Astrocyte (in vitro differentiated cells and primary cell): ENCODE measurements around the gene ADAMTS13. TPM values are rescaled to one million over a fixed set of nuclear protein-coding genes. Genes with fewer than 3 reads are reported as not detected.

Experiments
- DNase-seq: peaks from one replicate; pipeline ENCODE4 v3.0.0-alpha.2; 2010; ENCODE audit warnings: low read depth
- FAIRE-seq: peaks from 2 replicates; lab custom pipeline; 2011; peaks lifted over from hg19 to GRCh38; lab: Jason Lieb, UNC
- H2AFZ ChIP-seq: 2 replicates; pipeline ENCODE4 v1.6.0; 2012; ENCODE audit warnings: low read depth, low read length, inconsistent platforms
- H3K27ac ChIP-seq: 2 replicates; pipeline ENCODE4 v1.5.1; 2011; ENCODE audit warnings: low read depth, low read length, inconsistent platforms
- H3K27me3 ChIP-seq: 2 replicates; pipeline ENCODE4 v1.6.0; 2011; ENCODE audit warnings: low read length, inconsistent platforms; ENCODE audit not compliant: insufficient read depth
- H3K36me3 ChIP-seq: 2 replicates; pipeline ENCODE4 v1.5.1; 2011; ENCODE audit warnings: low read length, inconsistent platforms; ENCODE audit not compliant: insufficient read depth
- H3K4me1 ChIP-seq: 2 replicates; pipeline ENCODE4 v1.5.1; 2011; ENCODE audit warnings: low read length, inconsistent platforms; ENCODE audit not compliant: insufficient read depth
- H3K4me2 ChIP-seq: 2 replicates; pipeline ENCODE4 v1.6.0; 2012; ENCODE audit warnings: low read length, inconsistent platforms
- H3K4me3 ChIP-seq: 2 replicates; pipeline ENCODE4 v1.5.1; 2011; ENCODE audit warnings: low read depth, mild to moderate bottlenecking, low read length, inconsistent platforms; ENCODE audit not compliant: insufficient read depth
- H3K79me2 ChIP-seq: 2 replicates; pipeline ENCODE4 v1.6.0; 2012; ENCODE audit warnings: mild to moderate bottlenecking, low read length, inconsistent platforms; ENCODE audit not compliant: insufficient read depth
- H3K9ac ChIP-seq: 2 replicates; pipeline ENCODE4 v1.6.0; 2012; ENCODE audit warnings: mild to moderate bottlenecking, low read length, inconsistent platforms
- H3K9me3 ChIP-seq: 2 replicates; pipeline ENCODE4 v1.5.1; 2012; ENCODE audit warnings: low read depth, mild to moderate bottlenecking, low read length, inconsistent platforms; ENCODE audit not compliant: insufficient read depth
- H4K20me1 ChIP-seq: 2 replicates; pipeline ENCODE4 v1.6.0; 2012; ENCODE audit warnings: low read length, inconsistent platforms; ENCODE audit not compliant: insufficient read depth
- H3K27ac Mint-ChIP-seq: one replicate; pipeline ENCODE4 v1.8.0; 2021; ENCODE audit warnings: mild to moderate bottlenecking, mixed read lengths; ENCODE audit not compliant: unreplicated experiment
- H3K27me3 Mint-ChIP-seq: one replicate; pipeline ENCODE4 v1.8.0; 2021; ENCODE audit warnings: low read depth, mixed read lengths; ENCODE audit not compliant: unreplicated experiment
- H3K36me3 Mint-ChIP-seq: one replicate; pipeline ENCODE4 v1.8.0; 2021; ENCODE audit warnings: low read depth, mixed read lengths; ENCODE audit not compliant: unreplicated experiment
- H3K4me1 Mint-ChIP-seq: one replicate; pipeline ENCODE4 v1.8.0; 2021; ENCODE audit warnings: low read depth, mixed read lengths; ENCODE audit not compliant: unreplicated experiment
- H3K4me3 Mint-ChIP-seq: one replicate; pipeline ENCODE4 v1.8.0; 2021; ENCODE audit warnings: mild to moderate bottlenecking, moderate library complexity, mixed read lengths; ENCODE audit not compliant: unreplicated experiment
- H3K9me3 Mint-ChIP-seq: one replicate; pipeline ENCODE4 v1.8.0; 2021; ENCODE audit warnings: mild to moderate bottlenecking, mixed read lengths; ENCODE audit not compliant: unreplicated experiment
- CTCF ChIP-seq: IDR thresholded peaks from 2 replicates; pipeline ENCODE4 v1.5.1; 2011; ENCODE audit warnings: low read depth, mild to moderate bottlenecking, inconsistent platforms, low read length, moderate library complexity; ENCODE audit not compliant: insufficient read depth
- EZH2 ChIP-seq: IDR thresholded peaks from 2 replicates; pipeline ENCODE4 v1.6.1; 2012; ENCODE audit warnings: mild to moderate bottlenecking, low read length, inconsistent platforms; ENCODE audit not compliant: insufficient read depth
- total RNA-seq: library from RNA; stranded (reverse); gene quantifications from 2 replicates; pipeline ENCODE4 v1.2.1, GENCODE V29; 2021

Gene ADAMTS13
- total RNA-seq, 1 donor from 2014 or later: 5.6 TPM

GRCh38 chr9:133464638-133465037, 42.5 kb downstream of the ADAMTS13 start:
- Histone ChIP-seq H3K27me3 (no peaks in the 10 kb centered on the region), H3K79me2 (no peaks in the 10 kb centered on the region), H3K4me2 (no peak overlapping the region), H3K4me1 (no peaks in the 10 kb centered on the region), H3K9ac (no peak overlapping the region), H3K4me3 (no peak overlapping the region), H3K27ac (no peak overlapping the region), H2AFZ (no peak overlapping the region), H3K36me3 (no peaks in the 10 kb centered on the region), H3K9me3 (no peaks in the 10 kb centered on the region), H4K20me1 (peaks cover 36% of the 10 kb centered on the region)
- Mint-ChIP-seq H3K36me3 (peaks cover 4% of the 10 kb centered on the region), H3K27ac (no peak overlapping the region), H3K4me1 (no peaks in the 10 kb centered on the region), H3K27me3 (no peaks in the 10 kb centered on the region), H3K4me3 (peak overlapping the region; percentile 45), H3K9me3 (no peaks in the 10 kb centered on the region)
- TF ChIP-seq CTCF (no peak), EZH2 (no peak)
- FAIRE-seq (no peak), DNase-seq (no peak)

- no peaks in the 10 kb centered on the region for H3K79me2 ChIP-seq
- no peaks in the 10 kb centered on the region for H3K27me3 ChIP-seq
- no peak overlapping the region for H3K4me2 ChIP-seq
- DNase-seq: no peak
- no peak overlapping the region for H3K4me3 ChIP-seq
- no peak overlapping the region for H3K4me3 Mint-ChIP-seq
- H2AFZ ChIP-seq: no peak overlapping the region
- no peak overlapping the region for H3K27ac ChIP-seq
- no peaks in the 10 kb centered on the region for H3K36me3 ChIP-seq
- H3K9me3 ChIP-seq: no peaks in the 10 kb centered on the region
- no peak overlapping the region for H3K27ac Mint-ChIP-seq
- no peaks in the 10 kb centered on the region for H3K9me3 Mint-ChIP-seq
- no peaks in the 10 kb centered on the region for H3K4me1 ChIP-seq
- H4K20me1 ChIP-seq: peaks cover 31% of the 10 kb centered on the region
- H3K27me3 Mint-ChIP-seq: no peaks in the 10 kb centered on the region
- TF ChIP-seq CTCF: no peak
- no peak for TF ChIP-seq EZH2
- H3K36me3 Mint-ChIP-seq: peaks cover 4% of the 10 kb centered on the region
- H3K9ac ChIP-seq: no peak overlapping the region
- H3K4me1 Mint-ChIP-seq: no peaks in the 10 kb centered on the region
- FAIRE-seq: no peak
These were observed 43.8 kb downstream of the ADAMTS13 start for GRCh38 chr9:133465984-133466383.

- Mint-ChIP-seq H3K27ac (no peak overlapping the region), H3K4me1 (no peaks in the 10 kb centered on the region), H3K36me3 (peaks cover 4% of the 10 kb centered on the region), H3K9me3 (no peaks in the 10 kb centered on the region), H3K27me3 (no peaks in the 10 kb centered on the region), H3K4me3 (no peak overlapping the region)
- Histone ChIP-seq H3K36me3 (no peaks in the 10 kb centered on the region), H4K20me1 (peaks cover 25% of the 10 kb centered on the region), H2AFZ (no peak overlapping the region), H3K4me1 (no peaks in the 10 kb centered on the region), H3K27me3 (no peaks in the 10 kb centered on the region), H3K27ac (no peak overlapping the region), H3K4me2 (no peak overlapping the region), H3K9me3 (no peaks in the 10 kb centered on the region), H3K79me2 (no peaks in the 10 kb centered on the region), H3K9ac (no peak overlapping the region), H3K4me3 (no peak overlapping the region)
- no peak for FAIRE-seq
- DNase-seq: no peak
- TF ChIP-seq CTCF (no peak), EZH2 (no peak)
These were observed 44.9 kb downstream of the ADAMTS13 start for GRCh38 chr9:133467101-133467500.
